GM18511 (cell line): Measurements from ENCODE around the gene MTUS2.
"Not testable (repeated sequence)": the region's sequence is repeated elsewhere in the genome, so short reads cannot be mapped to it uniquely, and the experiment has no call there.

Source experiments
- ATAC-seq: cut with Tn5 transposase; IDR thresholded peaks from one replicate; pipeline ENCODE4 v1.9.1; 2021; ENCODE audit warnings: mild to moderate bottlenecking, moderate library complexity; ENCODE audit not compliant: unreplicated experiment

The MTUS2 gene

GRCh38 chr13:29156136-29156535 is 336.0 kb downstream of the MTUS2 start:
- no peak for ATAC-seq

- no peak for ATAC-seq
Observed at GRCh38 chr13:29159871-29160270, 339.7 kb downstream of the MTUS2 start.

DNA sequence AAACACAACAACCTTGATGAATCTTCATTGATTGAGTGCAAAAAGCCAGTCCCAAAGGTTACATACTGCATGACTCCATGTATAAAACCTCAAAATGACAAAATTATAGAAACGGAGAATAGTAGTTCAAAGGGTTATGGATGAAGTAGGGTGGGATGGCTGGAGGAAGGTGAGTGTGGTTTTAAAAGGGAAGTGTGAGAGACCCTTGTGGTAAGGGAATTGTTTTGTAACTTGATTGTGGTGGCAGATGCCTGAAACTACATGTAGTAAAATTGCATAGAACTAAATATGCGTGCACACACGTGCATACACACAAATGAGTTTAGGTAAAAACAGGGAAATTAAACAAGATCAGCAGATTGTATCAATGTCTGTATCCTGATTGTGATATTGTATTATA is 340.7 kb downstream of the MTUS2 start:
- ATAC-seq, result no peak

- no peak for ATAC-seq
Observed at GRCh38 chr13:29161676-29162075, 341.5 kb downstream of the MTUS2 start.

- no peak for ATAC-seq
Observed at GRCh38 chr13:29162638-29163235, 342.6 kb downstream of the MTUS2 start.

GRCh38 chr13:29164116-29164515 is 344.0 kb downstream of the MTUS2 start:
- no peak for ATAC-seq

DNA sequence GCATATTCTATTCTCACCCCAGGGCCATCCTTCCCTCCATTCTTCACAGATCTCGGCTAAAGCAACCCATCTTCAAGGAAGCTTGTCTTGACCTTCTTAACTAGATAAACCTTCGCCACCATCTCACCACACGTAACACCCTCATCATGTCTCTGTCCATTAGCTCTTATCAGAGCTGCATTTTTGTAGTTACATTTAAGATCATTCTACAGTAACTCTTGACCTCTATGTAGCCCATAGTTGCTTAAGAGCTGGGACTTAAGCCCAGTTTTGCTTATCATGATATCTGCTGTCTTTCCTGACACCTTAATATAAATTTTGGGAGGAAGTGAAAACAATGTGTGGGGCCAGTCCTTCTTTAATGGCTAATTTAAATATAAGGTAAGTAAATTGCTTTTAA is 345.1 kb downstream of the MTUS2 start:
- ATAC-seq, result no peak

DNA sequence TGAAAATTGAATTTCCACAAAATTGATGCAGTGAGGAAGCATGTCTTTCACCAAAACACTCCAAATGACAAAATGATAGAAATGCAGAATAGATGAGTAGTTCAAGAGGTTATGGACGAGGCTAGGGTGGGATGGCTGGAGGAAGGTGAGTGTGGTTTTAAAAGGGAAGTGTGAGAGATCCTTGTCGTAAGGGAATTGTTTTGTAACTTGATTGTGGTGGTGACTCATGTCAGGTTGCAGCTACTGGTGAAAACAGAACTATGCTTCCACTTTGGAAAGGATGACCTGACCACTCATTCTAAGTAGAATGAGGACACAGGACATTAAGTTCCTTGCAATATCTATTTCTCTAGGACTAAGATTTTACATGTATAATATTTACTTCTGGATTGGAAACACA is 345.7 kb downstream of the MTUS2 start:
- ATAC-seq, result no peak

DNA sequence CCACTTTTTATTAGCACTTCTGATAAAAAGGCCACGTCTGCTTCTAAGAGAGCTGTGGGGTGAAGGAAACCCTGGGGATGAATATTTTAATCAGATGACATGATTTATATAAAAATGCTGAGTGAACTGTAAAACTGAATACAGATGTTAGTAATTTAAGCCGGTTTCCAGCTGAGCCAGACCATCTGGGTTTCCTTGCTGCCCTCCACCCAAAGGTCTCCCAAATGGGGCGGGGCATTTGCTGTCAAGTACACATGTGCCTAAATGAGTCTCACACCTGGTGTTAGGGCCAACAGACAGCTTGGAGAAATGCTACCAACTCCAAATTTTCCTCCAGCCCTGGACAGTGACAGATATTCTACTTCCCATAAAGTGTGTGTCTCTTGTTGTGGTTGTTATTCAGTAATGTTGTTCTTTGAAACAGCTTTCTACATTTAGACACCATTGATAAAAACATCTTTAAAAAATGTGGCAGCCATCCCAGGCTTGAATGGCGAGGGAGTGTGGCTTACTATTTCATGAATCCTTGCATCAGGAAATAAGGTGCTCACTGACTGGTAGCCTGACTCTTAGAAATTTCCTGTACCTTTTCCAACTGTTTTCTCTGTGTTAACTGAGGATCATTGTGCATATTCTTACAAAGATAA is 350.4 kb downstream of the MTUS2 start:
- no peak for ATAC-seq

GRCh38 chr13:29171244-29171643 is 351.1 kb downstream of the MTUS2 start:
- no peak for ATAC-seq

DNA sequence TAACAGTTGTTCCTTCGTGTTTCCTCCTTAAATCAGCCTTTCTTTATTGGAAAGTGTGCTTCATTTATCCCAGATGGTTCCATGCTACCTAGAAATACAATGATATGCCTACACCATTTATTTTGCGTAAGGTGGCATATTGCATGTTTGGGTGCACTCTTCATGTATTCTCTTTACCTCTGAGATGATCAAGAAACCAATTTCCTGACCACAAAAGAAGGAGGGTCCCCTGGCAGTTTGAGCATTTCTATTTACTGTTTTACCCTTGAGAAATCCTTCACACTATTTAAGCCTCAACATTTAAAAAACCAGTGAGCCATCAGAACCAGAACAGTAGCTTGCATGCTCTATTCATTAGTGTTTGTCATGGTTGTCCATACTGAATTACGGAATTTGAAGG is 354.0 kb downstream of the MTUS2 start:
- ATAC-seq, result no peak

DNA sequence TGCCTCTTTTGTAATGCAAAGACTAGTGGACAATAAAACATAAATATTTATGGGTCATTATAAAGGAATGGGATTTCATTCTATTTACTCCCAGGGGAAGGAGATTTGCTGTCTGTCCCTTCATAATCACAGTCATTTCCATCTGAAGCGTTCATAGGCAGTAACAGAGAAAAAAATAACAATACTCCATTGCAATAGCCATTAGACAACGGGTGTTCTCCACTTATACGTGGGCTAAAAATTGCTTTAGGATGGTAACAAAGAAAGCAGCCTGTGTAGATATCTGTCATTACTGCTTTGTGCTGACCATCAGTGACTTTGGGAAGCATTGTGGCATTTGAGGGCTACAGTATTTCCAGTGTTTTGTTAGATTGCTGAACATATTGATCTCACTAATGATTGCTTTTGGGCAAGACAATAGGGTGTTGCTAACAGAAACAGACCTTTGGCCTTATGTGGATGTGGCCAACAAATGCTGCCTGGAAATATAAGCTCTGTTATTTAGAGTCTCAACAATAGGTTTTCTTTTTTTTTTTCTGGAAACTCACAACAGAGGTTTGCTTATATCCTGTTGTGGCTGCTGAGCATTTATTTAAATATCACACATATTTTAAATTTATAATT is 355.2 kb downstream of the MTUS2 start:
- no peak for ATAC-seq

DNA sequence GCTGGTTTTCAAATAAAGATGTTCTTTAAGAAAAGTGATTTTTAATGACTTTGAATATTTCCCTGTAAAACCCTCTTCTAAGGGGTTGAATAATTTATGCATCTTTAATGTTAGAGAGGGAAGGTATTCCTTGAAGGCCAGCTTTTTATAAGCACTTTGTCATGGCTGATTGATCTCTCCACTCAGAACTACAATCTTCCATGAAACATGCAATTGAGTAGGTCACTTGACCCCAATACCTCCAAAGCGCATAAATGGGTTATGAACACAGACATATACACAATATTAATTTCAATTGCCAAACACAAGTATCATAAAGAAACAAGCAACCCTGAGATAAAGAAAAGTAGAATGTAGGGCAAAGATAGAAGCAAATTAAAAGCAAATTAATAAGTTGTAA is 359.9 kb downstream of the MTUS2 start:
- no peak for ATAC-seq

- ATAC-seq, result no peak
Observed at GRCh38 chr13:29182216-29182615, 362.1 kb downstream of the MTUS2 start.

DNA sequence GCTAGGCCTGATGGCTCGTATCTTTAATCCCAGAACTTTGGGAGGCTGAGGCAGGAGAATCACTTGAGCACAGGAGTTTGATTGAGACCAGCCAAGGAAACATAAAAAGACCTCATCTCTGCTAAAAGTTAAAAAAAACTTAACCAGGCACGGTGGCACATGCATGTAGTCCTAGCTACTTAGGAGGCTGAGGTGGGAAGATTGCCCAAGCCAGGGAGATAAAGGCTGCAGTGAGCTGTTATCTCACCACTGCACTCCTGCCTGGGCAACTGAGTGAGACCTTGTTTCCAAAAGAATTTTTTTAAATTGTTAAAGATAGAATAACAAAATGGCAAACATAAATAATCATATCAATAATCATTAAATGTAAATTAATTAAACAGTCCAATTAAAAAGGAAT is 365.8 kb downstream of the MTUS2 start:
- no peak for ATAC-seq

GRCh38 chr13:29187584-29187983 is 367.4 kb downstream of the MTUS2 start:
- no peak for ATAC-seq

DNA sequence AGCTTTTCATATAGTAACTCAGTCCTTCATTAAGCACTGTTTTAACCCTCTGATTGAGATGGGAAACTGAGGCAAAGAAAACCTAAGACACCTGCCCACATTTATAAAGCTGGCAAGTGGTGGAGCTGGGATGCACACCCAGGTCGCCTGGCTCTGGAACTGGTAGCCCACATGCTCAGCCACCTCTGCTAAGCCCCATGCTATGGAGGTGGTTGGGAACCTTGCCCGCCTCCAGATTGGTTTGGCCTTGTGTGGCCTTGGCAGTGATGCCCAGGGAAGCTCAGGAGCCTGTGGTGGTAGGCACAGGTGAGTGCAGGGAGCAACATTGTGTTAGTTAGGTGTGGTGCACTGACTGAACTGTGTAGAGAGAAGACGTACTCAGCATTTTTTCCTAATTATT is 370.2 kb downstream of the MTUS2 start:
- ATAC-seq, result no peak

- no peak for ATAC-seq
Observed at GRCh38 chr13:29193083-29193482, 372.9 kb downstream of the MTUS2 start.

DNA sequence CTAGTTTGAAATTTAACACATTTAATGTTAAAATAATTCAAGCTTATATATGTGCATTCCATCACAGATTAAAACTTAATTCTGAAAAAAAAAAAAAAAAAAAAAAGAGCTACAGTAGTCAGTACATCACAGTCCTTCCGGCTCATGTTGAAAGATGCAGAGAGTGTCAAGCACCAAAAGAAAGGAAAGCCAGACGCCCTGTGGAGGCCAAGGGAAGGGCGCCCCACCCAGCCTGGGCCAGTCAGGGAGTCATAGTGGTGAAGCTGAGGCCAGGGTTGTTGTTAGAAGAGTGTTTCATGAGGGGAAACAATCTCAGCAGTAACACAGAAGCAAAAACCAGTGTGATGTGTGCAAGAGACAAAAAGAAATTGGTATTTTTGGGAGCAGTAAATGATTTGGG is 375.3 kb downstream of the MTUS2 start:
- ATAC-seq, result no peak

- ATAC-seq, result peak; percentile 95
Observed at GRCh38 chr13:29196409-29197074, 376.4 kb downstream of the MTUS2 start.

- not testable (repeated sequence) for ATAC-seq
Observed at GRCh38 chr13:29202753-29203152, 382.6 kb downstream of the MTUS2 start.

- no peak for ATAC-seq
Observed at GRCh38 chr13:29204651-29205050, 384.5 kb downstream of the MTUS2 start.
